ENCODE measurements around the gene CEP41. TPM values are rescaled to one million over a fixed set of nuclear protein-coding genes. Genes with fewer than 3 reads are reported as not detected.

The CEP41 gene, protein sequence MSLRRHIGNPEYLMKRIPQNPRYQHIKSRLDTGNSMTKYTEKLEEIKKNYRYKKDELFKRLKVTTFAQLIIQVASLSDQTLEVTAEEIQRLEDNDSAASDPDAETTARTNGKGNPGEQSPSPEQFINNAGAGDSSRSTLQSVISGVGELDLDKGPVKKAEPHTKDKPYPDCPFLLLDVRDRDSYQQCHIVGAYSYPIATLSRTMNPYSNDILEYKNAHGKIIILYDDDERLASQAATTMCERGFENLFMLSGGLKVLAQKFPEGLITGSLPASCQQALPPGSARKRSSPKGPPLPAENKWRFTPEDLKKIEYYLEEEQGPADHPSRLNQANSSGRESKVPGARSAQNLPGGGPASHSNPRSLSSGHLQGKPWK
- polyA plus RNA-seq (2013, experiment 1 of 2), result 15.1 TPM
- polyA plus RNA-seq (2013, experiment 2 of 2), result 17.7 TPM

DNA sequence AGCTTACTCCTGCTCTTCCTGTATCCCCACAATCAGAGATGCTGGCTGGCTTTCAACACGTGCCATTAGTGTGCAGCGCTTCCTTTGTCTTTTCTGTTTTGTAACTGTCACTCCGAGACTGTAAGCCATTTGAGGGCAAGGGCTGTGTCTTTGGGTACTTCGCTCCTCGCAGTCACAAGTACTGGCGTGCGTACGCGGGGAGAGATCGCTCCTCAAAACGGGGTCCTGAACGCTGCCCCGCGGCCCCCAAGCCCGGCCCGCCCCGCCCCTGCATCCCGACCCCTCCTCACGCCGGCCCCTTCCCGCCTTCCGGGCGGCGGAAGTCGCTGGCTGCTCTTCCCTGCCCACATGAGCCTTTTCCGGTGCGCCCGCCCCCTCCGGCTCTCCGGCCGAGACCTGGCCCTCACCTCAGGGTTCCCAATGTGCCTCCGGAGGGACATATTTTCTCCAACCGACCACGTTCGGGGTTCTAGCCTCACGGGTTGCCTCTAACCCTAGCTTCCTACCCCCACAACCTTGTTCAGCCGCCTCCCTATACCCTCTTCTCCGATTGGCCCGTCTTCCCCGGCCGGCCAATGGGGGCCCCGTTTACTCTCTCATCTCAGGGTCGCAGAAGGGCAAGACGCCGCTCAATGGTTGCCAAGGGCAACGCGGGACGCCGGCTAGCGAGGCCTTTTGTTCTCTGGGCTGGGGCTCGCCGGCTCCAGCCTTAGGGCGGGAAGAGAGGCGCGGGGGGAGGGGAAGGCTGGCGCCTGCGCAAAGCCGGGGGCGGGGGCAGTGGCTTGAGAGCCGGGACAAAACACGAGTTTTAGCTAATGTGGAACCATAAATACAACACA, at the start of gene CEP41:
Gene CEP41, minus strand, starts transcription at position 490 of the 839 bp plus-strand sequence. Its CDS starts 50 bp downstream, at position 440.
- 7% methylated on average over 52 of the region's 61 CpGs for WGBS

DNA sequence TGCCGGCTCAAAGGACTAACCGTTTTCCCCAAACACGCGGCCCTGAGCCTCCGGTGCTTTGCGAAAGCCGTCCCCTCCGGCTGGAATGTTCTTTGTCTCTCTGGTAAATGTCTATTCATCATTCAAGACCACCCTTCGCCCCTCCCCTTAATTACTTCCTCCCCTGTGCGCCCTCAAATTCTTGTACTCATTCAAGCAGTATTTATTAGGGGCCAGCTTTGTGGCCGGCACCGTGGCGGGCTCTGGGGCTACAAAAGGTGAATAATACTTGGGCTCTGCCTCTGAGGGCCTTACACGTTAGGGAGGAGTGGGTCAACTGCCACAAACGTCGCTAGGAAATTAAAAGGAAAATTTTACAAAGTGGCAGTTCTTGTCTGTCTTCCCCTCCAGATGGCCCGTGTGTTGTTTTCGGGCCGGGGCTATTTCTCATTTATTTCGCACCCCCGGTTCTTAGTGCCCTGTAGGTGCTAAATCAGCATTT, 49.5 kb upstream of the CEP41 start:
- Histone ChIP-seq H2AFZ (ENCODE audit: low read depth, low read length) (no peak overlapping the region), H3K9me3 (ENCODE audit: control insufficient read depth, low read length) (no peaks in the 10 kb centered on the region), H3K4me1 (ENCODE audit: control insufficient read depth, insufficient read depth, low read depth, low read length) (peaks cover 18% of the 10 kb centered on the region), H3K14ac (ENCODE audit: low read length in 2 of 2) (peak overlapping the region in 1 of 2 experiments; percentile 33), H3K18ac (ENCODE audit: low read depth in 1 of 2, low read length in 2 of 2) (peak overlapping the region; percentile 49 to 52), H3K23ac (ENCODE audit: low read length in 2 of 2) (no peak overlapping the region), H4K8ac (ENCODE audit: low read length) (peak overlapping the region; percentile 28), H3K4me2 (ENCODE audit: low read length, poor library complexity, severe bottlenecking) (peak overlapping the region; percentile 78), H3K27me3 (ENCODE audit: control insufficient read depth in 1 of 2, insufficient read depth in 1 of 2, low read length in 2 of 2) (peaks cover 0 to 26% of the 10 kb centered on the region in 2 experiments), H3K4ac (ENCODE audit: low read depth in 1 of 2, low read length in 2 of 2) (peak overlapping the region; percentile 57 to 80), H2BK15ac (ENCODE audit: low read depth, poor library complexity, severe bottlenecking) (peak overlapping the region; percentile 86), H3K4me3 (ENCODE audit: insufficient read depth in 1 of 2, low read depth in 1 of 2, low read length in 2 of 2) (peak overlapping the region in 1 of 2 experiments; percentile 32), H3K9ac (ENCODE audit: low read length) (peak overlapping the region; percentile 17), H4K91ac (ENCODE audit: low read length) (peak overlapping the region; percentile 77), H2AK5ac (ENCODE audit: low read length, severe bottlenecking) (peak overlapping the region; percentile 44), H3K27ac (ENCODE audit: low read length, poor library complexity, severe bottlenecking) (peak overlapping the region; percentile 82), H2BK12ac (ENCODE audit: low read length in 2 of 2) (peak overlapping the region in 1 of 2 experiments; percentile 64), H2BK120ac (ENCODE audit: low read depth, low read length) (peak overlapping the region; percentile 56), H3K79me1 (replicated peaks; ENCODE audit: low read length, poor library complexity, severe bottlenecking) (no peaks in the 10 kb centered on the region), H2BK5ac (ENCODE audit: low read depth, low read length, poor library complexity, severe bottlenecking) (peak overlapping the region; percentile 90), H3K36me3 (ENCODE audit: control insufficient read depth in 1 of 2, insufficient read depth in 2 of 2, low read depth in 1 of 2, low read length in 2 of 2) (peaks cover 0 to 16% of the 10 kb centered on the region in 2 experiments)
- 56% methylated on average over 21 of the region's 21 CpGs for whole genome bisulfite sequencing
- DNase-seq, result peak; percentile 30

More for the DNA sequence above, at the start of gene CEP41:
- H4K8ac ChIP-seq (ENCODE audit: low read length), result peak within 1 kb of the TSS; percentile 95
- H2AFZ ChIP-seq (ENCODE audit: low read depth, low read length), result peak within 1 kb of the TSS; percentile 66
- peak; percentile 98 for DNase-seq
- H2BK5ac ChIP-seq (ENCODE audit: low read depth, low read length, poor library complexity, severe bottlenecking), result peak within 1 kb of the TSS; percentile 96
- peak within 1 kb of the TSS; percentile 36 for H4K91ac ChIP-seq (ENCODE audit: low read length)
- no peaks in the 10 kb centered on the region for H3K27me3 ChIP-seq (ENCODE audit: control insufficient read depth in 1 of 2, insufficient read depth in 1 of 2, low read length in 2 of 2)
- no peak within 1 kb of the TSS for H2BK15ac ChIP-seq (ENCODE audit: low read depth, poor library complexity, severe bottlenecking)
- peak within 1 kb of the TSS in 1 of 2 experiments; percentile 85 for H3K23ac ChIP-seq (ENCODE audit: low read length in 2 of 2)
- peaks cover 4% of the 10 kb centered on the region for H3K4me1 ChIP-seq (ENCODE audit: control insufficient read depth, insufficient read depth, low read depth, low read length)
- peak within 1 kb of the TSS; percentile 91 for H3K9ac ChIP-seq (ENCODE audit: low read length)
- H2BK12ac ChIP-seq (ENCODE audit: low read length in 2 of 2), result peak within 1 kb of the TSS; percentile 70 to 73
- H3K4me3 ChIP-seq (ENCODE audit: insufficient read depth in 1 of 2, low read depth in 1 of 2, low read length in 2 of 2), result peak within 1 kb of the TSS; percentile 75 to 89
- peaks cover 13% of the 10 kb centered on the region for H3K79me1 ChIP-seq (replicated peaks; ENCODE audit: low read length, poor library complexity, severe bottlenecking)
- H2BK120ac ChIP-seq (ENCODE audit: low read depth, low read length), result peak within 1 kb of the TSS; percentile 98
- no peaks in the 10 kb centered on the region for H3K9me3 ChIP-seq (ENCODE audit: control insufficient read depth, low read length)
- H2AK5ac ChIP-seq (ENCODE audit: low read length, severe bottlenecking), result peak within 1 kb of the TSS; percentile 89
- peak within 1 kb of the TSS; percentile 9 to 26 for H3K14ac ChIP-seq (ENCODE audit: low read length in 2 of 2)
- H3K27ac ChIP-seq (ENCODE audit: low read length, poor library complexity, severe bottlenecking), result peak within 1 kb of the TSS; percentile 89
- H3K18ac ChIP-seq (ENCODE audit: low read depth in 1 of 2, low read length in 2 of 2), result peak within 1 kb of the TSS; percentile 82 to 93
- H3K4me2 ChIP-seq (ENCODE audit: low read length, poor library complexity, severe bottlenecking), result peak within 1 kb of the TSS; percentile 33
- H3K36me3 ChIP-seq (ENCODE audit: control insufficient read depth in 1 of 2, insufficient read depth in 2 of 2, low read depth in 1 of 2, low read length in 2 of 2), result no peaks in the 10 kb centered on the region
- peak within 1 kb of the TSS; percentile 92 to 98 for H3K4ac ChIP-seq (ENCODE audit: low read depth in 1 of 2, low read length in 2 of 2)

DNA sequence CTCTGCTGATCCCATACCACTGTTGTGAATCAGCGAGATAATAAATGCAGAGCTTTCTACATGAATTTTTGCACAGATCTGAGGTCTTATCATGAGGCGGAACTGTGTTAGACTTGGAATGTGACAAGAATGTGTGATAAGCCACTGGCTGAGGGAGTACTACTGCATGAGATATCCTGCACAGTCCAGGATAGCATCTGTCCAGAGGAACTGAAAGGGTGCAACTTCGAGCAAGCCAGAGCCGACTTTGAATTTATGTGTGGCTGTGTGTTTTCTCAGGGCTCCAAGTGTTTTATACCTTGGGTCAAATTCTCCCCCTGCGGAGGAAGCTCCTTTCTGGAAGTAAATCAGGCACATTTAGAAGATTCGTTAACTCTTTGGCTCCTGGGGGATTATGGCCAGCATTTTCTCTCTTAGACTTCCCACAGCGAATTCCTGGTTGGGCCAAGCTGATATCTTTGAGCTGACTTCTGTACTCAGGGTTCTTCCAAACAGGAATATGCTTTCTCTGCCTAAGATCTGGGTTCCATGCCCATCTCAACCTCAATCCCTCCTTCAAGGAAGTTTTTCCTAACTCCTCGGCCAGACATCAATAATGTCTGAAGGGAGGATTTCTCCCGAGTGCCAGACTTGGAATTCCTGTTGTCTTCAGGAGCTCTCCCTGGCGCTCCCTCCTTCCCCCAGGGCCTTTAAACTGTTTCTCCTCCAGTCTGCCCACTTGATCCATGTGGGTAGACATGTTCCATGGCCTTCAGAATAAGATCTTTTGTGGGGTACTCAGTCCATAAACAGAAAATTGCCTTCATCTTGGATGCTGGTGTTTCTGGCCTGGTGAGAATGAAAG, 48.5 kb upstream of the CEP41 start:
- peaks cover 17% of the 10 kb centered on the region for H3K4me1 ChIP-seq (ENCODE audit: control insufficient read depth, insufficient read depth, low read depth, low read length)
- H2AFZ ChIP-seq (ENCODE audit: low read depth, low read length), result no peak overlapping the region
- peak overlapping the region; percentile 44 to 48 for H3K14ac ChIP-seq (ENCODE audit: low read length in 2 of 2)
- peak overlapping the region; percentile 69 for H4K8ac ChIP-seq (ENCODE audit: low read length)
- H3K4ac ChIP-seq (ENCODE audit: low read depth in 1 of 2, low read length in 2 of 2), result peak overlapping the region; percentile 85 to 97
- no peak overlapping the region for H3K4me3 ChIP-seq (ENCODE audit: insufficient read depth in 1 of 2, low read depth in 1 of 2, low read length in 2 of 2)
- peak; percentile 78 for DNase-seq
- H2BK12ac ChIP-seq (ENCODE audit: low read length in 2 of 2), result peak overlapping the region; percentile 51 to 59
- peaks cover 0 to 16% of the 10 kb centered on the region in 2 experiments for H3K36me3 ChIP-seq (ENCODE audit: control insufficient read depth in 1 of 2, insufficient read depth in 2 of 2, low read depth in 1 of 2, low read length in 2 of 2)
- H3K79me1 ChIP-seq (replicated peaks; ENCODE audit: low read length, poor library complexity, severe bottlenecking), result no peaks in the 10 kb centered on the region
- H2BK5ac ChIP-seq (ENCODE audit: low read depth, low read length, poor library complexity, severe bottlenecking), result peak overlapping the region; percentile 81
- H4K91ac ChIP-seq (ENCODE audit: low read length), result peak overlapping the region; percentile 88
- H3K4me2 ChIP-seq (ENCODE audit: low read length, poor library complexity, severe bottlenecking), result peak overlapping the region; percentile 32
- no peaks in the 10 kb centered on the region for H3K9me3 ChIP-seq (ENCODE audit: control insufficient read depth, low read length)
- H2AK5ac ChIP-seq (ENCODE audit: low read length, severe bottlenecking), result peak overlapping the region; percentile 96
- H3K18ac ChIP-seq (ENCODE audit: low read depth in 1 of 2, low read length in 2 of 2), result peak overlapping the region; percentile 59 to 91
- peak overlapping the region; percentile 80 for H3K27ac ChIP-seq (ENCODE audit: low read length, poor library complexity, severe bottlenecking)
- H2BK120ac ChIP-seq (ENCODE audit: low read depth, low read length), result peak overlapping the region; percentile 88
- peaks cover 0 to 34% of the 10 kb centered on the region in 2 experiments for H3K27me3 ChIP-seq (ENCODE audit: control insufficient read depth in 1 of 2, insufficient read depth in 1 of 2, low read length in 2 of 2)
- H3K9ac ChIP-seq (ENCODE audit: low read length), result no peak overlapping the region
- H2BK15ac ChIP-seq (ENCODE audit: low read depth, poor library complexity, severe bottlenecking), result peak overlapping the region; percentile 18
- 25% methylated on average over 10 of the region's 10 CpGs for WGBS
- no peak overlapping the region for H3K23ac ChIP-seq (ENCODE audit: low read length in 2 of 2)

All from mesenchymal stem cell (in vitro differentiated cells and primary cell).